Erythroblast (primary cell): ENCODE results near the gene RPUSD1.
"Not testable (repeated sequence)": the region's sequence is repeated elsewhere in the genome, so short reads cannot be mapped to it uniquely, and the experiment has no call there.

Experiments used
- GATA1 ChIP-seq: IDR thresholded peaks from 2 replicates; pipeline ENCODE4 v1.6.1; 2011; ENCODE audit warnings: low read depth, mild to moderate bottlenecking, control low read depth, low read length, moderate library complexity
- POLR2A ChIP-seq: IDR thresholded peaks from 2 replicates; pipeline ENCODE4 v1.6.1; 2011; ENCODE audit warnings: mild to moderate bottlenecking, low read length

DNA sequence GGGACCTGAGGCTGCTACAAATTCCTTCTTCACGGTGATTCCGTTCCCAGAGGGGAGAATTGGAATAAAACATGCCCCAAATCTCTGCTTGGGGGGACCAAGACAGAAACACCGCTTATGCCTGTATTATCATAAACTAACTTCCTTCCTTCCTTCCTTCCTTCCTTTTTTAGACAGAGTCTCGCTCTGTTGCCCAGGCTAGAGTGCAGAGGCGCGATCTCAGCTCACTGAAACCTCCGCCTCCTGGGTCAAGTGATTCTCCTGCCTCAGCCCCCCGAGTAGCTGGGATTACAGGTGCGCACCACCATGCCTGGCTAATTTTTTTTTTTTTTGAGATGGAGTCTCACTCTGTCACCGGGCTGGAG is 31.8 kb upstream of the RPUSD1 start:
- TF ChIP-seq POLR2A, GATA1: not testable (repeated sequence)
